Activated T-helper 1 cell treated with anti-CD3 and anti-CD28 coated beads, Interleukin-12 subunit alpha, Interleukin-12 subunit beta, Interleukin-2, Interleukin-4 antibody, amounts not matched to agents 30 ng/mL and 10 ng/mL and 1 ng/mL, durations not matched to agents 14 hours and 24 hours and 36 hours (primary cell): Measurements from ENCODE around the gene WDFY4. TPM values are rescaled to one million over a fixed set of nuclear protein-coding genes. Genes with fewer than 3 reads are reported as not detected.

Source experiments
- DNase-seq: peaks from one replicate; pipeline ENCODE4 v3.0.0; 2021; ENCODE audit warnings: low spot score
- H3K27ac Mint-ChIP-seq: one replicate; pipeline ENCODE4 v1.8.0; 2021; ENCODE audit warnings: mild to moderate bottlenecking, mixed read lengths
- H3K27me3 Mint-ChIP-seq: one replicate; pipeline ENCODE4 v1.8.0; 2022; ENCODE audit warnings: mild to moderate bottlenecking, moderate library complexity, mixed read lengths; ENCODE audit not compliant: insufficient read depth
- H3K36me3 Mint-ChIP-seq: one replicate; pipeline ENCODE4 v1.8.0; 2021; ENCODE audit warnings: low read depth, mixed read lengths
- H3K4me1 Mint-ChIP-seq: one replicate; pipeline ENCODE4 v1.8.0; 2021; ENCODE audit warnings: low read depth, mixed read lengths
- H3K4me3 Mint-ChIP-seq: one replicate; pipeline ENCODE4 v1.8.0; 2021; ENCODE audit warnings: mild to moderate bottlenecking, moderate library complexity, mixed read lengths
- H3K9me3 Mint-ChIP-seq: one replicate; pipeline ENCODE4 v1.8.0; 2021; ENCODE audit warnings: mixed read lengths
- intact Hi-C: fragments of 100-400 bp; cut with micrococcal nuclease; formaldehyde crosslinking; loops from one replicate; pipeline ENCODE4 v1.15.1; 2024
- total RNA-seq: library from RNA; stranded (reverse); gene quantifications from 2 replicates; pipeline ENCODE4 v1.2.3, GENCODE V29; 2022

Gene WDFY4
- total RNA-seq, 1 donor from 2014 or later: 0.08 TPM

DNA sequence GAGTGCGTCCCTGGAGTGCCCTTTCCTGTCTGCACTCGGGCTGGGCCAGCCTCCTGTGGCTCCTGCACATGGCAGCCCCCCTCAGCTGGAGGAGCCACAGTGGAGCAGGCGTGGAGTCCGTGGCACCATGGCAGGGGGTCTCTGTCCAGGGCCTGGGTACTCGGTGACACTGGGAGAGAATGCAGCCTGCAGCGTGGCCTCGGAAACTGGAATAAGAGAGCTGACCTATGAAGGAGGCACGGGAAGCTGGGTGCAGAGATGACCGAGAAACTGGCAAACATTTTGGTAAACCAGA lies 25.8 kb upstream of the WDFY4 start:
- H3K4me1 Mint-ChIP-seq: peaks cover 10% of the 10 kb centered on the region
- intact Hi-C loops: loop anchor here (1.0 to 10.0 kb wide), 7 partner anchors 143 to 860 kb away; partner anchors contain the start of gene MAPK8
- H3K27ac Mint-ChIP-seq: no peak overlapping the region
- H3K9me3 Mint-ChIP-seq: no peaks in the 10 kb centered on the region
- DNase-seq: no peak
- H3K4me3 Mint-ChIP-seq: no peak overlapping the region
- no peaks in the 10 kb centered on the region for H3K36me3 Mint-ChIP-seq
- H3K27me3 Mint-ChIP-seq: peaks cover 26% of the 10 kb centered on the region

GRCh38 chr10:48659790-48660189 lies 24.9 kb upstream of the WDFY4 start:
- intact Hi-C loops: loop anchor here (5.0 to 10.0 kb wide), 4 partner anchors 143 to 745 kb away; partner anchors contain the start of gene MAPK8
- Mint-ChIP-seq H3K4me1 (peaks cover 10% of the 10 kb centered on the region), H3K27ac (no peak overlapping the region), H3K27me3 (peaks cover 19% of the 10 kb centered on the region), H3K9me3 (no peaks in the 10 kb centered on the region), H3K4me3 (no peak overlapping the region), H3K36me3 (no peaks in the 10 kb centered on the region)
- no peak for DNase-seq

DNA sequence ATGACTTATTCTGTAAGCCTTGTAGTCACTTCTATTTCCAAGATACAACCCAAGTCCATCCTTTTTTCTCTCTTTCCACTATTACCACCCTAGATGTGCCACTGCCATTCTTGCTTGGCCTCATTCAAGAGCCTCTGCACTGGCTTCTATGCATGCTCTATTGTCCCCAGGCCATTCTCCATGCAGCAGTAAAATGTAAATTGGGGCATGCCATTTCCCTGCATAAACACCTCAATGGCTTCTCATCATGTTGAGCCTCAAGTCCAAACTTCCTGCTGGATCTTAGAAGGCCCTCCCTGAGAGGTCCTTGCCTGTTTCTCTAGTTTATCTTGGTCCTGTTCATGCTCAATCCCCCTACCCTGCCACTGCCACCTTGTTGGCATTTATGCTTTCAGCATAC lies 23.2 kb upstream of the WDFY4 start:
- Mint-ChIP-seq H3K36me3 (no peaks in the 10 kb centered on the region), H3K27ac (no peak overlapping the region), H3K4me1 (peaks cover 7% of the 10 kb centered on the region), H3K9me3 (no peaks in the 10 kb centered on the region), H3K27me3 (peaks cover 17% of the 10 kb centered on the region), H3K4me3 (no peak overlapping the region)
- intact Hi-C loops: no loop called here
- DNase-seq: no peak

DNA sequence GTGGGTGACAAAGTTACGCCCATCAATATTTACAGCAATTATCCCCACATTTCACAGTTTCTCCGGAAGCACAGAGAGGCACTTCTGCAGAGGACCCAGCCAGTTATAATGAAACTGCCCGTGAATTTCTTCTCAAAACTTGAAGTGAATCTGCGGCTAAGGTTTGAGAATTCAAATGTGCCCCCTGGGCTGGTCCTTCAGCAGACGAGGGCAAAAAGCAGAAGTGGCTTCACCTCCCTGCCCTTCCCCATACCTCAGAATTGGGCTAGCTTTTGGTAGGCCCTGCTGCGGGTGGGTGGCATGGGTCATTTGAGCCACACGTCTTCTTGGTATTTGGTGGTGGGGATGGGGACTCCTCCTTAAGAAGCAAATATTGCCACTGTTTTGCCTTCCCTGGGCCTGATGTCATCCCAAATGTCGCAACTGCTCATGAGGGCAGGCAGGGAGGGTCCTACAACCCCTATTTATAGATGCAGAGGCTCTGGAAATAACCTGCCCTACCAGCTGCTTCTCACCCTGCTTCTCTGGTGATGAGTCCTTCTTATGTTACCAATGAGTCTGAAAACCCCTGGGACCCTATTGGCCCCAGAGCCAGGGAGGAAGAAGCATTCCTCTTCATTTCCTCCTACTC lies 16.6 kb upstream of the WDFY4 start:
- Mint-ChIP-seq H3K4me3 (no peak overlapping the region), H3K36me3 (no peaks in the 10 kb centered on the region), H3K27me3 (no peaks in the 10 kb centered on the region), H3K9me3 (no peaks in the 10 kb centered on the region), H3K27ac (no peak overlapping the region), H3K4me1 (no peaks in the 10 kb centered on the region)
- no peak for DNase-seq
- intact Hi-C loops: no loop called here

- H3K9me3 Mint-ChIP-seq: no peaks in the 10 kb centered on the region
- DNase-seq: no peak
- peaks cover 2% of the 10 kb centered on the region for H3K27me3 Mint-ChIP-seq
- H3K4me3 Mint-ChIP-seq: no peak overlapping the region
- H3K27ac Mint-ChIP-seq: no peak overlapping the region
- intact Hi-C loops: no loop called here
- H3K36me3 Mint-ChIP-seq: no peaks in the 10 kb centered on the region
- H3K4me1 Mint-ChIP-seq: no peaks in the 10 kb centered on the region
Observed at GRCh38 chr10:48670978-48671913, 13.4 kb upstream of the WDFY4 start.

DNA sequence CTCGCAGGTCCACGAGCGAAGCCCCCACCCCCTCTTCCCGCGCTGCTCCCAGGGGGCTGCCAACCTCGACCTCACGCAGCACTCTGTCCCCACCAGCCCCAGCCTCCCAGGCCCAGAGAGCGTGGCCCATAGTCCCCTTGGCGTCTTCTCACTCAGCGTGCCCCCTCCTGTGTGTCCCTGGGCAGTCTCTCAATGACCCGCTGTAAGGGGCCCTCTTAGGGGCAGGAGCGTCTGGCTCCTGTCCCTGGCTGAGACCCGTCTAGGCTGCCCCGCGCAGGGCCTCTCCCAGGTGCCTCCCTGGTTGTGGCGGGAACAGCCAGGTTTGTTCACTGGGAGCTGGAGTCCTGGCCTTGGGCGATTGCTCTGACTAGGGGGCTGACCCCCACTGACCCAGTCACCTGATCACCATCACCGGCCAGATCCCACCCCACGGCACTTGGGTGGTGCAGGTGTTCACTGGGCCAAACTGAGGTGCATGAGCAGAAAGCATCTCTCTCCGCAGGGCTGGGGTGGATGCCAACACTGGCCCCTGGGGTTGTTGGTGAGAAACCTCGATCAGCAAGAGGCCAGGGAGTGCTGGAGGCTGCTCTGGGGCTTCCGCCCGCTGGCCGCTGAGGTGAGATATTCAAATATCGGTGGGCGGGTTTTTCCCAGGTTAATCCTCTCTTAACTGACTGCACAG lies 12.6 kb upstream of the WDFY4 start:
- intact Hi-C loops: no loop called here
- no peak for DNase-seq
- Mint-ChIP-seq H3K4me3 (no peak overlapping the region), H3K4me1 (no peaks in the 10 kb centered on the region), H3K9me3 (no peaks in the 10 kb centered on the region), H3K36me3 (no peaks in the 10 kb centered on the region), H3K27me3 (peaks cover 2% of the 10 kb centered on the region), H3K27ac (no peak overlapping the region)

GRCh38 chr10:48672596-48673265 lies 11.9 kb upstream of the WDFY4 start:
- Mint-ChIP-seq H3K9me3 (peaks cover 4% of the 10 kb centered on the region), H3K27me3 (peaks cover 2% of the 10 kb centered on the region), H3K36me3 (no peaks in the 10 kb centered on the region), H3K4me3 (no peak overlapping the region), H3K27ac (no peak overlapping the region), H3K4me1 (no peaks in the 10 kb centered on the region)
- DNase-seq: no peak
- intact Hi-C loops: no loop called here

DNA sequence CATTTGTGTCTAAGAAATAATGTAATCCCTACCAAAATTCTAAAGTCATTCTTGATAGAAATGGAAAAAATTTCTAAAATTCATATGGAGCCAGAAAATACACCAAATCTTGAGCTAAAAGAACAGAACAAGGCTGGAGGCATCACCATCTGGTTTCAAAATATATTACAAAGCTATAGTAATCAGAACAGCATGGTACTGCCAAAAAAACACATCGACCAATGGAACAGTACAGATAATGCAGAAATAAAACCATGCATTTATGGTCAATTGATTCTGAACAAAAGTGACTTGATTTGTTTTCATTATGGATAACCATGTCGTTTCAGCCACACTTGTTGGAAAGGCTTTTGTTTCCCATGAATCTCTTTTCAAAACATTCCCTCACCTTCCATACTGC lies 7.0 kb upstream of the WDFY4 start:
- peaks cover 8% of the 10 kb centered on the region for H3K9me3 Mint-ChIP-seq
- H3K4me3 Mint-ChIP-seq: no peak overlapping the region
- intact Hi-C loops: no loop called here
- no peak overlapping the region for H3K27ac Mint-ChIP-seq
- no peaks in the 10 kb centered on the region for H3K36me3 Mint-ChIP-seq
- H3K27me3 Mint-ChIP-seq: peaks cover 9% of the 10 kb centered on the region
- DNase-seq: no peak
- no peaks in the 10 kb centered on the region for H3K4me1 Mint-ChIP-seq

DNA sequence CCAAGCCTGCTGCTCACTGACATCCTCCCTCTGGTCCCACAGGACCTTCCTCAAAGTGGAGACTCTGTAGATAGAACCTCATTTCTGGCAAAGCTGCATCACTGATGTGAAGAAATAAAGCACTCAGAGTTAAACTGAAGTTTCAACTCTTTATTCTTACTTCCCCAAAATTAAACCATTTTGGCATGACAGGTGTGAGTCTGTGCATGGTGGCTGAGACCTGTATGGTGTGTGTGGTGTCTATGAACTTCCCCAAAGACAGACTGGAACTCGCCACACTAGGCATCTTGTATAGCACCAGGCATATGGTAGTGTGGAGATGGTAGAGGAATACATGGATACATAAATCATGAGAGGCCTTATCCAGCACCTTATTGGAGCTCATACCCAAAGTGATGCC lies 6.6 kb upstream of the WDFY4 start:
- Mint-ChIP-seq H3K36me3 (no peaks in the 10 kb centered on the region), H3K4me1 (no peaks in the 10 kb centered on the region), H3K9me3 (peaks cover 8% of the 10 kb centered on the region), H3K27me3 (peaks cover 9% of the 10 kb centered on the region), H3K4me3 (no peak overlapping the region), H3K27ac (no peak overlapping the region)
- intact Hi-C loops: no loop called here
- DNase-seq: no peak

- no peak for DNase-seq
- no peaks in the 10 kb centered on the region for H3K36me3 Mint-ChIP-seq
- no peak overlapping the region for H3K27ac Mint-ChIP-seq
- H3K9me3 Mint-ChIP-seq: peaks cover 8% of the 10 kb centered on the region
- H3K27me3 Mint-ChIP-seq: peaks cover 11% of the 10 kb centered on the region
- no peaks in the 10 kb centered on the region for H3K4me1 Mint-ChIP-seq
- intact Hi-C loops: no loop called here
- no peak overlapping the region for H3K4me3 Mint-ChIP-seq
Observed at GRCh38 chr10:48681740-48682139, 2.9 kb upstream of the WDFY4 start.

DNA sequence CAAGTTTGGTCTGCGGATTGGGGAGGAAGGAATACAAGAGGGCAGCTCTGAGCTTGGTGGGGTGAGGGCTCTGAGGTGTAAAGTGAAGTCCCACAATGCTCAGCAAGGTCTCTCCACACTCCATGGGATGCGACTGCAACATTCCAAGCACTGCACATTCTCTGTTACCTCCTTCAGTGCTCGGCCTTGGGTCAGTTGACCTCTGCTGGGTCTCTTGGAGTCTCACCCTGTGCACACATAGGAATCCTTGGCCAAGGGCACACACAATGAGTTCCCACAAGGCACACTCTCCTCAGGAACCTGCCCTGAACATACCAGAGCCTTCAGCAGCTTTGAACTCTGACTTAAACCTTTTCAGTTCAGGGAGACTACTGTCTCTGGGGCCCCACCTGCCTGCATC lies 2.4 kb upstream of the WDFY4 start:
- no peak overlapping the region for H3K4me3 Mint-ChIP-seq
- H3K27me3 Mint-ChIP-seq: peaks cover 14% of the 10 kb centered on the region
- H3K36me3 Mint-ChIP-seq: no peaks in the 10 kb centered on the region
- H3K27ac Mint-ChIP-seq: no peak overlapping the region
- H3K4me1 Mint-ChIP-seq: no peaks in the 10 kb centered on the region
- peaks cover 6% of the 10 kb centered on the region for H3K9me3 Mint-ChIP-seq
- intact Hi-C loops: no loop called here
- no peak for DNase-seq

DNA sequence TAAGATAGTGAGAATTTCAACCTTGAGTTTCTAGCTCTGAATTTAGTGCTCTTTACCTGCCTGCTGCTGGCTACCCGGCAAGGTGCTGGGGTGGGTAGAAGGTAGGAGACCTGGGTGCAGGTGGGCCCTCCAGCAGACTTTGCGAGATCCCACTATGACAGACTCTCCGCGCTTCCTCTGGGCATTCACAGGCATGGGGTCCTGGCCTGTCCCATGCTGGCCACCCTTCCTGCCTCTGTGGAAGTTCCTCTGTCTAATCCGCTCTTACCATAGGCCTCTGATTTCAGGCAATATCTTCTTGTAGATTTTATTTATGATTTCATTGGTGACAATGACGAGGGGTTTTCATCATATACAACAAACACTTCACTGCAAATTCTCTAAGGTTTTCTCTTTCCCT lies 1.2 kb upstream of the WDFY4 start:
- intact Hi-C loops: no loop called here
- Mint-ChIP-seq H3K36me3 (no peaks in the 10 kb centered on the region), H3K27ac (no peak overlapping the region), H3K4me1 (no peaks in the 10 kb centered on the region), H3K9me3 (no peaks in the 10 kb centered on the region), H3K4me3 (no peak overlapping the region), H3K27me3 (peaks cover 14% of the 10 kb centered on the region)
- no peak for DNase-seq

GRCh38 chr10:48683868-48684267 lies 805 bp upstream of the WDFY4 start:
- intact Hi-C loops: no loop called here
- DNase-seq: no peak
- no peak overlapping the region for H3K4me3 Mint-ChIP-seq
- peaks cover 14% of the 10 kb centered on the region for H3K27me3 Mint-ChIP-seq
- H3K9me3 Mint-ChIP-seq: no peaks in the 10 kb centered on the region
- no peaks in the 10 kb centered on the region for H3K36me3 Mint-ChIP-seq
- no peaks in the 10 kb centered on the region for H3K4me1 Mint-ChIP-seq
- H3K27ac Mint-ChIP-seq: no peak overlapping the region
